ENCODE results near the gene ELMOD3. TPM values are rescaled to one million over a fixed set of nuclear protein-coding genes. Genes with fewer than 3 reads are reported as not detected.
"Not testable (repeated sequence)": the region's sequence is repeated elsewhere in the genome, so short reads cannot be mapped to it uniquely, and the experiment has no call there.

ELMOD3 gene
- total RNA-seq, 1 donor from 2014 or later = 21.5 TPM

DNA sequence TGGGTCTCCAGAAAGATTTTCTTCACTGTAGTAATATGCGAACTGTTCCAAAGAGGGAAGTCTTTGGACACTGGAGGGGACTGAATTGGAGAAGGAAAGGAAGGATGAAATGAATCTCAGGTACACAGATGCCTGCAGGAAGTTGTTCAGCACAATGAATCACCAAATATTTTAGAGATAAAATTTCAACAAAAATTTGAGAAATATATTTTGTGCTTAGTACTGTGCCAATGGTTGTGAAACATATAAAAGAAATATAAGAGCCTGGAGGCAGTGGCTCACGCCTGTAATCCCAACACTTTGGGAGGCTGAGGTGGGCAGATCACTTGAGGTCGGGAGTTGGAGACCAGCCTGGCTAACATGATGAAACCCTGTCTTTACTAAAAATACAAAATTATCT lies 3.2 kb downstream of the ELMOD3 start:
- Histone ChIP-seq H2AFZ (replicated peaks) (no peak overlapping the region), H3K27me3 (no peaks in the 10 kb centered on the region), H3F3A (ENCODE audit: low read depth) (no peaks in the 10 kb centered on the region), H3K4me1 (peaks cover 3% of the 10 kb centered on the region), H3K4me2 (no peak overlapping the region), H4K20me1 (ENCODE audit: low read depth) (no peaks in the 10 kb centered on the region), H3K79me2 (ENCODE audit: low read depth) (peaks cover 9% of the 10 kb centered on the region), H3K27ac (no peak overlapping the region), H3K36me3 (no peaks in the 10 kb centered on the region), H3K9ac (no peak overlapping the region), H3K9me3 (ENCODE audit: low read depth) (no peaks in the 10 kb centered on the region), H3K4me3 (no peak overlapping the region)
- Mint-ChIP-seq H3K4me3 (no peak overlapping the region), H3K27me3 (ENCODE audit: insufficient read depth, low read depth) (peaks cover 2% of the 10 kb centered on the region), H3K36me3 (peaks cover 20% of the 10 kb centered on the region), H3K27ac (no peak overlapping the region), H3K4me1 (peaks cover 19% of the 10 kb centered on the region), H3K9me3 (no peaks in the 10 kb centered on the region)
- no peak for DNase-seq (ENCODE audit: low spot score)
- TF ChIP-seq EZH2phosphoT487 (IDR thresholded peaks at IDR 0.05) (no peak), CTCF (IDR thresholded peaks at IDR 0.05) (no peak), EZH2 (IDR thresholded peaks at IDR 0.05) (no peak)

DNA sequence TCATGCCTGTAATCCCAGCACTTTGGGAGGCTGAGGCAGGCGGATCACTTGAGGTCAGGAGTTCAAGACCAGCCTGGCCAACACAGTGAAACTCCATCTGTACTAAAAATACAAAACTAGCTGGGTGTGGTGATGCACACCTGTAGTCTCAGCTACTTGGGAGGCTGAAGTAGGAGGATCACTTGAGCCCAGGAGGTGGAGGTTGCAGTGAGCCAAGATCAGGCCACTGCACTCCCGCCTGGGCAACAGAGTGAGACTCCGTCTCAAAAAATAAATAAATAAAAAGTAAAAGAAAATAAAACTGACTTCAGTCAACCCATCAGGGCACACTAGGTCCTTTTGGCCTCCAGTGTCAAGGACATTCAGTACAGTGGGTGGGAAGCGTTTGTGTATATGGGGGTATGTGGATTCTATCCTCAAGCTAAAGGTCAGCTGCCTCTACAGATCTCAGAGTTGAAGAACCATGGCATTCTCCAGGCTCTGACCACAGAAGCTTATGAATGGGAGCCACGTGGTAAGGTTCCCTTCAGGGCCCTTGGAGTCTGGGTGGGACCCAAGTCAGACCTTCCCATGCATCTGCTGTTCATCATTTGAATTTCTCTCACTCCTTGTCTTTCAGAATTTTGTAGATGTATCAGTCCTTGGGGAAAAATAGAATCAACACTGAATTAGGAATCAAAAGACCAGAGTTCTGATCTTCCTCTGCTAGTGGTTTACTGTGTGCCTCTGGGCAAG lies 8.3 kb downstream of the ELMOD3 start:
- H3K9me3 Mint-ChIP-seq; H3K27ac Mint-ChIP-seq; H3F3A ChIP-seq (ENCODE audit: low read depth); H3K79me2 ChIP-seq (ENCODE audit: low read depth); H3K4me2 ChIP-seq; H3K36me3 ChIP-seq; H3K9ac ChIP-seq; H3K4me3 ChIP-seq; H3K27ac ChIP-seq; DNase-seq (ENCODE audit: low spot score); H3K4me1 ChIP-seq; H3K4me3 Mint-ChIP-seq; H3K27me3 ChIP-seq; H3K9me3 ChIP-seq (ENCODE audit: low read depth); H3K27me3 Mint-ChIP-seq (ENCODE audit: insufficient read depth, low read depth); H3K4me1 Mint-ChIP-seq; H2AFZ ChIP-seq (replicated peaks); H4K20me1 ChIP-seq (ENCODE audit: low read depth): not testable (repeated sequence)
- H3K36me3 Mint-ChIP-seq = peaks cover 19% of the 10 kb centered on the region

DNA sequence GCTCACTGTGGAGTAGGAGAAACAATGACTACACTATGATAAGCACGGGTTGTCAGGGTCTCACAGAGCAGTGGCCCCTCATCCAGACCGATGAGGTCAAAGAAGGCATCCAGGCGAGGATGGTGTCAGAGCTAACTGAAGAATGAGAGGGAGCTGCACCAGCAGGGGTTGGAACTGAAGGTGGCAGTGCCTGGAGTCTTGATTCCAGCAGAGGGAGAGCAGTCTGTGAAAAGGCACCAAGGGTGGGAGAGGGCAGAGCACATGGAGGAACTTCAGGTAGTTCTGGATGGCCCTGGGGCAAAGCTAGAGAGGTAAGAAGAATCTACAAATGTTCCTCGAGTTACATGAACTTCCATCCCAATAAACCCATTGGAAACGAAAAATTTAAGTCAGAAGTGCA lies 12.6 kb downstream of the ELMOD3 start:
- H3K36me3 ChIP-seq = no peaks in the 10 kb centered on the region
- no peak overlapping the region for H3K9ac ChIP-seq
- H3K27ac ChIP-seq = no peak overlapping the region
- no peaks in the 10 kb centered on the region for H3K4me1 ChIP-seq
- no peak for DNase-seq (ENCODE audit: low spot score)
- no peak for TF ChIP-seq EZH2 (IDR thresholded peaks at IDR 0.05)
- TF ChIP-seq EZH2phosphoT487 (IDR thresholded peaks at IDR 0.05) = no peak
- TF ChIP-seq CTCF (IDR thresholded peaks at IDR 0.05) = no peak
- H3K79me2 ChIP-seq (ENCODE audit: low read depth) = no peaks in the 10 kb centered on the region
- no peak overlapping the region for H2AFZ ChIP-seq (replicated peaks)
- Mint-ChIP-seq H3K27me3 (ENCODE audit: insufficient read depth, low read depth) (peaks cover 3% of the 10 kb centered on the region), H3K36me3 (peaks cover 14% of the 10 kb centered on the region), H3K9me3 (no peaks in the 10 kb centered on the region), H3K4me1 (no peaks in the 10 kb centered on the region), H3K27ac (no peak overlapping the region), H3K4me3 (no peak overlapping the region)
- no peak overlapping the region for H3K4me3 ChIP-seq
- no peaks in the 10 kb centered on the region for H3K27me3 ChIP-seq
- H4K20me1 ChIP-seq (ENCODE audit: low read depth) = no peaks in the 10 kb centered on the region
- H3F3A ChIP-seq (ENCODE audit: low read depth) = no peaks in the 10 kb centered on the region
- no peaks in the 10 kb centered on the region for H3K9me3 ChIP-seq (ENCODE audit: low read depth)
- H3K4me2 ChIP-seq = no peak overlapping the region

DNA sequence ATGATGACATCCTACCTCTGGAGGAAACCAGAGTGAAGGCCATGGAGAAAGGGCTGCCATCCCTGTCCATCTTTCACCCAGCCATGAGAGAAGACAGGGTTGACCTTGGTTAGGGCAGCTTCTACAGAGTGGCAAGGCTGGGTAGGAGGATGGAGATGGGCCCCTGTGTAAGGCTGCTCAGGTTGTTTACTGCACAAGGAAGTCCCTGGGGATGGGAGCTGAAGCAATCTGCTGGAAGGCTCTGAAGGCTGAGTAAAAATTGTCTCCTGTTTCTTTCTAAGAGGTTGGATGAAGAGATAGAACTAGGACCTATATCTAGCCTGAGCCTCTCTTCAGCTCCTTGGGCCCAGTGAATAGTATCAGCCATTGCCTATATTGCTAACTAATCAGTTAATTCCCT lies 14.4 kb downstream of the ELMOD3 start:
- H3K27me3 ChIP-seq = no peaks in the 10 kb centered on the region
- H3F3A ChIP-seq (ENCODE audit: low read depth) = no peaks in the 10 kb centered on the region
- Mint-ChIP-seq H3K36me3 (peaks cover 11% of the 10 kb centered on the region), H3K27me3 (ENCODE audit: insufficient read depth, low read depth) (peaks cover 4% of the 10 kb centered on the region), H3K9me3 (no peaks in the 10 kb centered on the region), H3K4me1 (no peaks in the 10 kb centered on the region), H3K4me3 (no peak overlapping the region), H3K27ac (no peak overlapping the region)
- no peak overlapping the region for H3K4me3 ChIP-seq
- no peaks in the 10 kb centered on the region for H3K79me2 ChIP-seq (ENCODE audit: low read depth)
- H3K4me2 ChIP-seq = no peak overlapping the region
- H3K9ac ChIP-seq = no peak overlapping the region
- H2AFZ ChIP-seq (replicated peaks) = no peak overlapping the region
- DNase-seq (ENCODE audit: low spot score) = no peak
- TF ChIP-seq EZH2 (IDR thresholded peaks at IDR 0.05) (no peak), EZH2phosphoT487 (IDR thresholded peaks at IDR 0.05) (no peak), CTCF (IDR thresholded peaks at IDR 0.05) (no peak)
- H3K27ac ChIP-seq = no peak overlapping the region
- H3K4me1 ChIP-seq = no peaks in the 10 kb centered on the region
- no peaks in the 10 kb centered on the region for H3K36me3 ChIP-seq
- H3K9me3 ChIP-seq (ENCODE audit: low read depth) = no peaks in the 10 kb centered on the region
- H4K20me1 ChIP-seq (ENCODE audit: low read depth) = no peaks in the 10 kb centered on the region
